Colonic mucosa (tissue), 4 donors: ENCODE results near the gene SPARC. TPM values are rescaled to one million over a fixed set of nuclear protein-coding genes. Genes with fewer than 3 reads are reported as not detected.

Experiments
- DNase-seq: peaks from one replicate; pipeline ENCODE4 v3.0.0-alpha.2; 2020
- H3K27ac ChIP-seq: fragments of 200-600 bp; one replicate; pipeline ENCODE4 v1.8.0; 2021
- H3K27me3 ChIP-seq: fragments of 200-600 bp; one replicate; pipeline ENCODE4 v1.8.0; 2021
- H3K36me3 ChIP-seq: fragments of 200-600 bp; one replicate; pipeline ENCODE4 v1.8.0; 2021
- H3K4me1 ChIP-seq: fragments of 200-600 bp; one replicate; pipeline ENCODE4 v1.8.0; 2021; ENCODE audit warnings: mild to moderate bottlenecking
- H3K4me3 ChIP-seq: fragments of 200-600 bp; one replicate; pipeline ENCODE4 v1.8.0; 2021
- H3K9ac ChIP-seq, 2 donors: one replicate each; pipeline ENCODE4 v1.7.0; 2013; ENCODE audit warnings: control low read depth in 2 of 2, low read depth in 2 of 2, low read length in 2 of 2
- H3K9me3 ChIP-seq: fragments of 200-600 bp; one replicate; pipeline ENCODE4 v1.8.0; 2021
- intact Hi-C: fragments of 100-400 bp; cut with DNase I; formaldehyde crosslinking; loops from one replicate; pipeline ENCODE4 v1.14.1; 2022
- total RNA-seq, 2 donors: library from RNA; stranded (reverse); fragmentation: NEBNext Ultra II Directional in 1 of 2; extraction: Animal tissue kit (Norgen Biotek cat#: 25700) in 1 of 2; gene quantifications; one replicate each; pipeline ENCODE4 v1.2.1, GENCODE V29; 2021
- TF ChIP-seq, protein P1 (sequence below): fragments of 200-600 bp; IDR thresholded peaks from one replicate; pipeline ENCODE4 v1.8.0; 2022; ENCODE audit warnings: antibody characterized with exemption, mild to moderate bottlenecking
- donor health status: healthy.
- donor health status: DM: no; HTN: no; CAD: no.
- donor health status: DM: no; HTN: no; CAD: no.

The SPARC gene
- total RNA-seq, 2 donors from 2014 or later: 107 to 258 TPM

DNA sequence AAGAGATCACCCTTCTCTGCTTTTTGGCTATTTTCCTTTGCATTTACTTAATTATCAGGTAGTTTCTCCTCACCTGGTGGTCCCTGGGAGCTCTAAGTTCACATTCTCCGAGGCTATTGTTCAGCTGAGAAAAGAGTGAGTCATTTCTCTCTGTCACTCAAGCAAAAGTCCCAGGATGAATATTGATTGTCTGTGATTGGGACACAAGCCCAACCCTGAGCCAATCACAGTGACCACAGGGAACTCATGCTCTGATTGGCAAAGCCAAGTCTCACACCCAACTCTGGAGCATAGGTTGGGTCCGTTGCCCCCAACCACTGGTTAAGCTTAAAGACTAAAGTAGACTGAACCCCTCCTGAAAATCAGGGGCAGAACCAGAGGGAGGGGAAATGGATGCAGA is 67.8 kb downstream of the SPARC start:
- Histone ChIP-seq H3K27me3 (no peaks in the 10 kb centered on the region), H3K36me3 (no peaks in the 10 kb centered on the region), H3K9ac (no peak overlapping the region), H3K4me3 (no peak overlapping the region), H3K4me1 (no peaks in the 10 kb centered on the region), H3K9me3 (no peaks in the 10 kb centered on the region), H3K27ac (no peak overlapping the region)
- intact Hi-C loops: no loop called here
- TF ChIP-seq, protein P1, sequence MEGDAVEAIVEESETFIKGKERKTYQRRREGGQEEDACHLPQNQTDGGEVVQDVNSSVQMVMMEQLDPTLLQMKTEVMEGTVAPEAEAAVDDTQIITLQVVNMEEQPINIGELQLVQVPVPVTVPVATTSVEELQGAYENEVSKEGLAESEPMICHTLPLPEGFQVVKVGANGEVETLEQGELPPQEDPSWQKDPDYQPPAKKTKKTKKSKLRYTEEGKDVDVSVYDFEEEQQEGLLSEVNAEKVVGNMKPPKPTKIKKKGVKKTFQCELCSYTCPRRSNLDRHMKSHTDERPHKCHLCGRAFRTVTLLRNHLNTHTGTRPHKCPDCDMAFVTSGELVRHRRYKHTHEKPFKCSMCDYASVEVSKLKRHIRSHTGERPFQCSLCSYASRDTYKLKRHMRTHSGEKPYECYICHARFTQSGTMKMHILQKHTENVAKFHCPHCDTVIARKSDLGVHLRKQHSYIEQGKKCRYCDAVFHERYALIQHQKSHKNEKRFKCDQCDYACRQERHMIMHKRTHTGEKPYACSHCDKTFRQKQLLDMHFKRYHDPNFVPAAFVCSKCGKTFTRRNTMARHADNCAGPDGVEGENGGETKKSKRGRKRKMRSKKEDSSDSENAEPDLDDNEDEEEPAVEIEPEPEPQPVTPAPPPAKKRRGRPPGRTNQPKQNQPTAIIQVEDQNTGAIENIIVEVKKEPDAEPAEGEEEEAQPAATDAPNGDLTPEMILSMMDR: no peak
- DNase-seq: no peak

DNA sequence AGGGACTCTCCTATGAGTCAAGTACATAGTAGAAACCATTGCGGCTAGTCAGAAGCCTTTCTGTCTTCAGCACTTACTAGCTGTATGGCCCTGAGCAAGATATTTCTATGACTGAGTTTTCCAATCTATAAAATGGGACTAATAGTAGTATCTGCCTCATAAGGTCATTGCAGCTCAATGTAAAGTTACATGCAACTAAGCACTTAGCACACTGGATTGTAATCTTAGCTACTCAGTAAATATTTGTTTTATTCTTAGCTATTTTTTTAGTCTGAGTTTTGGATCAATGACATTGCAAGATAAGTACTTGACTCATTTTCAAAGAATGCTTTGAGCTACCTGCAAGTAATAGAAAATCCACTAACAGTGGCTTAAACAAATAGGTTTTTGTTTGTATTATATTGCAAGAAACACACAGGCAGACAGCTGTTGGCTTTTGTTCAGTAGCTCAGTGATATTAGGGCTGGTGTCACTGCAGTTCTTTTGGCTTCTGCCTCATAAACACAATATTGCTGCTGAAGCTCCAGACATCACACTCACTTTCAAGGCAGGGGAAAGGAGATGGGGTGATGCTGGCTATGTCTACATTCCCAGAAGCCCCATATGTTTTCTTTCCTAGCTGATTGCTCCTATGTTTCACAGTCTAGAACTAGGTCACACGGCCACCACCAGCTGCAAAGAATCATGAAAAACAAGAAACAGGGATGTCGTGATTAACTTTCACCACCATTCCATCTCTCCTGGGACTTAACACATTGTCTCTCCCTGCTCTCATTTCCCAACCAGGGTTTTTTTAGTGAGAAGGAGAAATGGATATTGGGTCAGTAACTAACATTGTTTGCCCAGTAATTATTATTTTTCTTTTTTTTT is 68.6 kb downstream of the SPARC start:
- DNase-seq: no peak

DNA sequence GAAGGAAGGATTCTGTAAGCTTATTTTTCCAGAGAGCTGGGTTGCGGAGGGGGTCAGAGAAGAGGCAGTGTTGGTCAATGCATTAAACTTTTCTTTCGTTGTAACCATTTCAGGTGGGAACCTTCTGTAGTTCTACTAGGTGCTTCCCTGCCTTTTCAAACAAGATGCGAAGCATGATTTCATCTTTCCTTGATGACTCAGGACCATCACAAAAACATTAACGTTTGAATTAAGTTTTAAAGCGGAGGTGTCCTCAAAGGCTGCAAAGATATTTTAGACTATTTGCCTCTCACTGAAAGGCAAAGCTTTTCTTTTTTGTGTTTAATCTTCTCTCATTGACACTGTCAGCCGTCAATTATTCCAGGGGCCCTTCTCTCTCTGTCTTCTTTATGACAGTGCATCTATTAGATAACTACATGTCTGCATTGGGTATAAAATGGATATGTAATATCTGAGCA is 69.3 kb downstream of the SPARC start:
- TF ChIP-seq, protein P1: no peak
- intact Hi-C loops: no loop called here
- no peaks in the 10 kb centered on the region for H3K36me3 ChIP-seq
- no peaks in the 10 kb centered on the region for H3K4me1 ChIP-seq
- no peak overlapping the region for H3K4me3 ChIP-seq
- H3K9me3 ChIP-seq: no peaks in the 10 kb centered on the region
- no peaks in the 10 kb centered on the region for H3K27me3 ChIP-seq
- no peak for DNase-seq
- no peak overlapping the region for H3K27ac ChIP-seq
- H3K9ac ChIP-seq: no peak overlapping the region

More for the DNA sequence above, 68.6 kb downstream of the SPARC start:
- Histone ChIP-seq H3K27ac (no peak overlapping the region), H3K4me1 (no peaks in the 10 kb centered on the region), H3K36me3 (no peaks in the 10 kb centered on the region), H3K27me3 (no peaks in the 10 kb centered on the region), H3K9ac (no peak overlapping the region), H3K9me3 (no peaks in the 10 kb centered on the region), H3K4me3 (no peak overlapping the region)
- TF ChIP-seq, protein P1: no peak
- intact Hi-C loops: no loop called here

DNA sequence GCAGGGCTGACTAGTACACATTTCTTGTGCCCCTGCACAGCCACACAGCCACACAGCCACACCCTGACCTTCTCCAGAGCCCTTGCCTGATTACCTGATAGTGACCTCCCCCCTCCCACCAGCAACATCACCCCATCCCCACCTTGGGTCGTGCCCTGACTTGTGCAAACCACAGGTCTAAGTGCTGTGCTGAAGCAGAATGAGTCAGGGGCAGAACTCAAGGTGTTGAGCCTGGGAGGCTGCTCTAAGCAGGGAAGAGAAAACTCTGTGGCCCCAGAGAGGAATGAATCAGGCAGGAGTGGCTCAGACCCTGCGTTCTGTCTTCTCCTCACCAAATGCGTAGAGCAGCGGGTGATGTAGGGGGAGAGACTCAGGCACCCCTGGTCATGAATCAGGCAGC is 71.3 kb downstream of the SPARC start:
- Histone ChIP-seq H3K36me3 (no peaks in the 10 kb centered on the region), H3K9ac (no peak overlapping the region), H3K4me1 (no peaks in the 10 kb centered on the region), H3K9me3 (no peaks in the 10 kb centered on the region), H3K27me3 (no peaks in the 10 kb centered on the region), H3K27ac (no peak overlapping the region), H3K4me3 (no peak overlapping the region)
- DNase-seq: no peak
- TF ChIP-seq, protein P1: no peak
- intact Hi-C loops: no loop called here

DNA sequence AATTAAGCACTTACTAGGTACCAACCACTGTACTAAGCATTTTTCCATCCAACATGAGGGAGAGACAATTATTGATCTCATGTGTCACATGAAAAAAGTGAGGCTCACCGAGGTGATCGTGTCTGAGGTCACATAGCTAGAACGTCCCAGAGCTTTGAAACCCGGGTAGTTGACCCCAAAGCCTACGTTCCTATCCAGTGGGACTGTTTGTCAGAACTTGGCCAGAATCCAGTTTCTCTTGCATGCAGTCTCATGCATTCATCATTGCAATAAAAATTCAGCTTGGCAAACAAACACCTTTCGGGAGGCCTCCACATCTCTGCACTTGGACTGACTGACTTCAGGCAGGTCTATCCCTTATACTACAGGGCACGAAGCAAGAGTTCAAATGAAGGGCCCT is 72.2 kb downstream of the SPARC start:
- no peaks in the 10 kb centered on the region for H3K36me3 ChIP-seq
- H3K4me1 ChIP-seq: no peaks in the 10 kb centered on the region
- no peak overlapping the region for H3K9ac ChIP-seq
- intact Hi-C loops: no loop called here
- DNase-seq: no peak
- H3K4me3 ChIP-seq: no peak overlapping the region
- H3K27me3 ChIP-seq: no peaks in the 10 kb centered on the region
- H3K27ac ChIP-seq: no peak overlapping the region
- H3K9me3 ChIP-seq: no peaks in the 10 kb centered on the region
- TF ChIP-seq, protein P1: no peak
